H9 (cell line): ENCODE measurements around the gene UQCR11. TPM values are rescaled to one million over a fixed set of nuclear protein-coding genes. Genes with fewer than 3 reads are reported as not detected.

ENCODE experiments used
- DNase-seq: peaks from one replicate; pipeline ENCODE4 v3.0.0-alpha.2; 2017
- H2AFZ ChIP-seq: one replicate; pipeline ENCODE4 v1.6.1; 2013; ENCODE audit warnings: mild to moderate bottlenecking, low read length, control low read depth, moderate library complexity
- H2AK5ac ChIP-seq: 2 replicates; pipeline ENCODE4 v1.6.1; 2013; ENCODE audit warnings: low read length, control low read depth, mixed read lengths; ENCODE audit not compliant: insufficient read length
- H2BK120ac ChIP-seq: one replicate; pipeline ENCODE4 v1.6.1; 2013; ENCODE audit warnings: low read depth, mild to moderate bottlenecking, low read length, control low read depth, inconsistent platforms; ENCODE audit not compliant: poor library complexity, severe bottlenecking
- H2BK12ac ChIP-seq: 2 replicates; pipeline ENCODE4 v1.6.1; 2013; ENCODE audit warnings: low read length, control low read depth, mixed read lengths, low read depth; ENCODE audit not compliant: insufficient read length
- H2BK15ac ChIP-seq: 2 replicates; pipeline ENCODE4 v1.6.1; 2013; ENCODE audit warnings: low read depth, low read length, control low read depth
- H2BK20ac ChIP-seq: one replicate; pipeline ENCODE4 v1.6.1; 2013; ENCODE audit warnings: low read depth, mild to moderate bottlenecking, low read length, control low read depth, inconsistent platforms; ENCODE audit not compliant: poor library complexity, severe bottlenecking
- H2BK5ac ChIP-seq: 2 replicates; pipeline ENCODE4 v1.6.1; 2013; ENCODE audit warnings: low read length, control low read depth, mixed read lengths; ENCODE audit not compliant: insufficient read length
- H3K14ac ChIP-seq: 2 replicates; pipeline ENCODE4 v1.6.1; 2013; ENCODE audit warnings: low read length, control low read depth; ENCODE audit not compliant: insufficient read depth
- H3K18ac ChIP-seq: 2 replicates; pipeline ENCODE4 v1.6.1; 2013; ENCODE audit warnings: low read depth, mild to moderate bottlenecking, mixed read lengths, low read length, control low read depth; ENCODE audit not compliant: insufficient read length
- H3K23ac ChIP-seq: 2 replicates; pipeline ENCODE4 v1.6.1; 2013; ENCODE audit warnings: low read length, control low read depth, mixed read lengths, low read depth; ENCODE audit not compliant: insufficient read length
- H3K23me2 ChIP-seq: 2 replicates; pipeline ENCODE4 v1.6.1; 2013; ENCODE audit warnings: low read depth, mild to moderate bottlenecking, mixed read lengths, low read length, control low read depth; ENCODE audit not compliant: insufficient read length, poor library complexity, severe bottlenecking
- H3K27ac ChIP-seq: 2 replicates; pipeline ENCODE4 v1.5.1; 2013; ENCODE audit warnings: low read length, control low read depth, mixed read lengths, low read depth; ENCODE audit not compliant: insufficient read length
- H3K27me3 ChIP-seq: 2 replicates; pipeline ENCODE4 v1.6.1; 2013; ENCODE audit warnings: low read length, control low read depth, inconsistent platforms; ENCODE audit not compliant: insufficient read depth
- H3K4ac ChIP-seq: 2 replicates; pipeline ENCODE4 v1.6.1; 2013; ENCODE audit warnings: low read depth, mild to moderate bottlenecking, control low read depth, inconsistent platforms, low read length, moderate library complexity
- H3K4me1 ChIP-seq: 2 replicates; pipeline ENCODE4 v1.6.1; 2013; ENCODE audit warnings: low read length, control low read depth, inconsistent platforms; ENCODE audit not compliant: insufficient read depth
- H3K4me2 ChIP-seq: 2 replicates; pipeline ENCODE4 v1.6.1; 2013; ENCODE audit warnings: low read length, control low read depth, mixed read lengths; ENCODE audit not compliant: insufficient read length, insufficient read depth
- H3K56ac ChIP-seq: 2 replicates; pipeline ENCODE4 v1.6.1; 2013; ENCODE audit warnings: low read depth, mild to moderate bottlenecking, mixed read lengths, low read length, control low read depth; ENCODE audit not compliant: insufficient read length
- H3K79me1 ChIP-seq: 2 replicates; pipeline ENCODE4 v1.6.1; 2013; ENCODE audit warnings: low read depth, mild to moderate bottlenecking, moderate library complexity, low read length, control low read depth, inconsistent platforms; ENCODE audit not compliant: insufficient read depth, poor library complexity, severe bottlenecking
- H3K79me2 ChIP-seq: 2 replicates; pipeline ENCODE4 v1.6.1; 2013; ENCODE audit warnings: low read length, control low read depth, inconsistent platforms; ENCODE audit not compliant: insufficient read depth
- H3K9ac ChIP-seq: 2 replicates; pipeline ENCODE4 v1.6.1; 2013; ENCODE audit warnings: low read length, control low read depth, mixed read lengths; ENCODE audit not compliant: insufficient read length; ENCODE audit errors: extremely low read depth
- H3K9me3 ChIP-seq: one replicate; pipeline ENCODE4 v1.6.1; 2013; ENCODE audit warnings: low read depth, low read length, inconsistent platforms; ENCODE audit not compliant: control insufficient read depth
- H3T11ph ChIP-seq: one replicate; pipeline ENCODE4 v1.6.1; 2013; ENCODE audit warnings: mild to moderate bottlenecking, low read length, control low read depth, inconsistent platforms
- H4K20me1 ChIP-seq: one replicate; pipeline ENCODE4 v1.6.1; 2013; ENCODE audit not compliant: control insufficient read depth, insufficient read length, insufficient read depth
- H4K5ac ChIP-seq: 2 replicates; pipeline ENCODE4 v1.6.1; 2013; ENCODE audit warnings: low read depth, mild to moderate bottlenecking, mixed read lengths, low read length, control low read depth; ENCODE audit not compliant: insufficient read length
- H4K8ac ChIP-seq: replicated peaks from 2 replicates; pipeline ENCODE4 v1.6.1; 2013; ENCODE audit warnings: low read length, control low read depth, mixed read lengths, low read depth; ENCODE audit not compliant: insufficient read length
- H4K91ac ChIP-seq: 2 replicates; pipeline ENCODE4 v1.6.1; 2013; ENCODE audit warnings: low read depth, mild to moderate bottlenecking, moderate library complexity, mixed read lengths, low read length, control low read depth; ENCODE audit not compliant: insufficient read length
- H3K27ac Mint-ChIP-seq, 3 experiments: 2 replicates in 2 of 3; 3 replicates in 1 of 3; pipeline ENCODE4 v1.8.0; 2020 to 2021; ENCODE audit warnings: mixed read lengths in 3 of 3, mild to moderate bottlenecking in 1 of 3, moderate library complexity in 1 of 3
- H3K27me3 Mint-ChIP-seq: 2 replicates; pipeline ENCODE4 v1.8.0; 2021; ENCODE audit warnings: low read depth, mild to moderate bottlenecking, moderate library complexity, mixed read lengths
- H3K36me3 Mint-ChIP-seq, 3 experiments: 2 replicates in 2 of 3; 3 replicates in 1 of 3; pipeline ENCODE4 v1.8.0; 2020 to 2021; ENCODE audit warnings: low read depth in 3 of 3, mixed read lengths in 3 of 3; ENCODE audit not compliant: insufficient read depth in 1 of 3
- H3K4me1 Mint-ChIP-seq, 2 experiments: 2 replicates each; pipeline ENCODE4 v1.8.0; 2020; ENCODE audit warnings: mixed read lengths in 2 of 2
- H3K4me3 Mint-ChIP-seq, 2 experiments: 2 replicates in 1 of 2; 3 replicates in 1 of 2; pipeline ENCODE4 v1.8.0; 2020 to 2021; ENCODE audit warnings: mild to moderate bottlenecking in 2 of 2, mixed read lengths in 2 of 2, moderate library complexity in 1 of 2
- H3K9me3 Mint-ChIP-seq, 2 experiments: 2 replicates in 1 of 2; 3 replicates in 1 of 2; pipeline ENCODE4 v1.8.0; 2020; ENCODE audit warnings: mild to moderate bottlenecking in 2 of 2, mixed read lengths in 2 of 2, moderate library complexity in 1 of 2
- CTCF ChIP-seq: fragments of 200-600 bp; sonication (generic); conservative IDR thresholded peaks from 3 replicates; pipeline ENCODE4 v1.8.0; 2021; ENCODE audit warnings: antibody characterized with exemption, mild to moderate bottlenecking
- WGBS: extraction: QIAGEN DNeasy Blood & Tissue Kit; methylation state at CpG from one replicate; pipeline ENCODE4 v1.1.7; 2013; ENCODE audit warnings: missing lambda C conversion rate, low lambda C conversion rate, mixed read lengths; ENCODE audit not compliant: insufficient read length; ENCODE audit errors: extremely low coverage; 5-methylcytosine and 5-hydroxymethylcytosine counted together
- total RNA-seq: library from RNA; stranded (reverse); gene quantifications from 2 replicates; pipeline ENCODE4 v1.2.1, GENCODE V29; 2021

The UQCR11 gene
- total RNA-seq, 1 experiment from 2014 or later: 174 TPM

- Histone ChIP-seq H3K23me2 (no peaks in the 10 kb centered on the region), H4K8ac (no peak overlapping the region), H3K27me3 (no peaks in the 10 kb centered on the region), H2BK20ac (no peak overlapping the region), H2BK120ac (no peak overlapping the region), H4K5ac (no peak overlapping the region), H3K4ac (no peak overlapping the region), H3K18ac (no peak overlapping the region), H2BK12ac (no peak overlapping the region), H2AK5ac (no peak overlapping the region), H3T11ph (no peak overlapping the region), H2BK5ac (no peak overlapping the region), H4K91ac (no peak overlapping the region), H4K20me1 (no peaks in the 10 kb centered on the region), H3K4me2 (no peak overlapping the region), H3K79me1 (peaks cover 4% of the 10 kb centered on the region), H3K9me3 (no peaks in the 10 kb centered on the region), H3K79me2 (no peaks in the 10 kb centered on the region), H3K9ac (no peak overlapping the region), H3K14ac (no peak overlapping the region), H3K56ac (no peak overlapping the region), H3K27ac (no peak overlapping the region), H3K23ac (no peak overlapping the region), H2AFZ (no peak overlapping the region), H3K4me1 (no peaks in the 10 kb centered on the region), H2BK15ac (no peak overlapping the region)
- Mint-ChIP-seq H3K27me3 (no peaks in the 10 kb centered on the region), H3K36me3 (peaks cover 44 to 76% (median 76%) of the 10 kb centered on the region in 3 experiments; a peak in 6 of 7 replicates), H3K4me1 (peaks cover 5 to 19% of the 10 kb centered on the region in 2 experiments), H3K9me3 (no peaks in the 10 kb centered on the region), H3K27ac (0 out of 7 replicates have a peak overlapping the region, but pooled peaks of 1 of the 3 experiments have one; percentile 86), H3K4me3 (no peak overlapping the region)
- WGBS: no CpG with 5 or more reads among the region's 26 CpGs
- no peak for DNase-seq
- TF ChIP-seq CTCF: no peak
Observed at GRCh38 chr19:1619094-1619439, 13.8 kb upstream of the UQCR11 start.
